T follicular helper cell (primary cell): ENCODE measurements around the gene APMAP.
"Not testable (repeated sequence)": the region's sequence is repeated elsewhere in the genome, so short reads cannot be mapped to it uniquely, and the experiment has no call there.

Source experiments
- DNase-seq: peaks from one replicate; pipeline ENCODE4 v3.0.0-alpha.2; 2020; ENCODE audit warnings: low read depth

Gene APMAP

GRCh38 chr20:24952376-24953208 is 40.0 kb downstream of the APMAP start:
- no peak for DNase-seq

- DNase-seq, result no peak
These were observed 40.9 kb downstream of the APMAP start for GRCh38 chr20:24951536-24952083.

GRCh38 chr20:24950836-24951525 is 41.6 kb downstream of the APMAP start:
- DNase-seq, result no peak

GRCh38 chr20:24950128-24950835 is 42.3 kb downstream of the APMAP start:
- no peak for DNase-seq

GRCh38 chr20:24949756-24950127 is 42.8 kb downstream of the APMAP start:
- DNase-seq, result no peak

- peak; percentile 61 for DNase-seq
These were observed 43.4 kb downstream of the APMAP start, which contains the start of gene CST7 for GRCh38 chr20:24948939-24949679. TSS of gene CST7 (plus strand) at chr20:24949269. CDS start at chr20:24949506, 237 bp downstream.

- not testable (repeated sequence) for DNase-seq
These were observed 44.1 kb downstream of the APMAP start for GRCh38 chr20:24948396-24948938.

GRCh38 chr20:24946376-24946775 is 46.2 kb downstream of the APMAP start:
- not testable (repeated sequence) for DNase-seq

GRCh38 chr20:24943731-24944130 is 48.8 kb downstream of the APMAP start:
- no peak for DNase-seq

- DNase-seq, result no peak
These were observed 49.4 kb downstream of the APMAP start for GRCh38 chr20:24943196-24943595.

- no peak for DNase-seq
These were observed 49.9 kb downstream of the APMAP start for GRCh38 chr20:24942679-24943078.

GRCh38 chr20:24939036-24939435 is 53.5 kb downstream of the APMAP start:
- DNase-seq, result no peak

GRCh38 chr20:24938498-24938897 is 54.1 kb downstream of the APMAP start:
- DNase-seq, result no peak

GRCh38 chr20:24937579-24937978 is 55.0 kb downstream of the APMAP start:
- no peak for DNase-seq

- DNase-seq, result no peak
These were observed 55.8 kb downstream of the APMAP start for GRCh38 chr20:24936526-24937407.

- DNase-seq, result no peak
These were observed 56.6 kb downstream of the APMAP start for GRCh38 chr20:24935766-24936525.

GRCh38 chr20:24935140-24935539 is 57.4 kb downstream of the APMAP start:
- no peak for DNase-seq

- no peak for DNase-seq
These were observed 57.8 kb downstream of the APMAP start for GRCh38 chr20:24934716-24935115.

GRCh38 chr20:24934101-24934661 is 58.4 kb downstream of the APMAP start:
- DNase-seq, result no peak
